Right lobe of liver (tissue), 4 donors: Measurements from ENCODE around the gene FAM124B.

Experiments used
- POLR2A ChIP-seq: fragments of 450-650 bp; IDR thresholded peaks from one replicate; pipeline ENCODE4 v1.6.1; 2017; ENCODE audit warnings: antibody characterized with exemption, mild to moderate bottlenecking
- TF ChIP-seq, protein P1 (sequence below), 4 donors: fragments of 200-600 bp in 3 of 4; fragments of 450-650 bp in 1 of 4; IDR thresholded peaks; one replicate each; pipeline versions ENCODE4 v1.5.1 to v1.8.0; 2016 to 2022; ENCODE audit warnings: antibody characterized with exemption in 4 of 4, mild to moderate bottlenecking in 2 of 4
- donor health status: DM: no; HTN: no; CAD: no.
- donor health status: DM: no; HTN: no; CAD: no.
- donor health status: DM: no; HTN: yes; CAD: no.

DNA sequence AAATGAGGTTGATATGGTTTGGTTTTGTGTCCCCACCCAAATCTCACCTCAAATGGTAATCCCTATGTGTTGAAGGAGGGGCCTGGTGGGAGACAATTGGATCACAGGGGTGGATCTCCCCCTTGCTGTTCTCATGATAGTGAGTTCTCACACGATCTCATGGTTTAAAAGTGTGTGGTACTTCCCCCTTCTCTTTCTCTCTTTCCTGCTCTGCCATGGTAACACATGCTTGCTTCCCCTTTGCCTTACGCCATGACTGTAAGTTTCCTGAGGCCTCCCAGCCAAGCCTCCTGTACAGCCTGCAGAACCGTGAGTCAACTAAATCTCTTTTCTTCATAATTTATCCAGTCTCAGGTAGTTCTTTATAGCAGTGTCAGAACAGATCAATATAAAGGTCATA, 24.7 kb upstream of the FAM124B start:
- TF ChIP-seq, protein P1, sequence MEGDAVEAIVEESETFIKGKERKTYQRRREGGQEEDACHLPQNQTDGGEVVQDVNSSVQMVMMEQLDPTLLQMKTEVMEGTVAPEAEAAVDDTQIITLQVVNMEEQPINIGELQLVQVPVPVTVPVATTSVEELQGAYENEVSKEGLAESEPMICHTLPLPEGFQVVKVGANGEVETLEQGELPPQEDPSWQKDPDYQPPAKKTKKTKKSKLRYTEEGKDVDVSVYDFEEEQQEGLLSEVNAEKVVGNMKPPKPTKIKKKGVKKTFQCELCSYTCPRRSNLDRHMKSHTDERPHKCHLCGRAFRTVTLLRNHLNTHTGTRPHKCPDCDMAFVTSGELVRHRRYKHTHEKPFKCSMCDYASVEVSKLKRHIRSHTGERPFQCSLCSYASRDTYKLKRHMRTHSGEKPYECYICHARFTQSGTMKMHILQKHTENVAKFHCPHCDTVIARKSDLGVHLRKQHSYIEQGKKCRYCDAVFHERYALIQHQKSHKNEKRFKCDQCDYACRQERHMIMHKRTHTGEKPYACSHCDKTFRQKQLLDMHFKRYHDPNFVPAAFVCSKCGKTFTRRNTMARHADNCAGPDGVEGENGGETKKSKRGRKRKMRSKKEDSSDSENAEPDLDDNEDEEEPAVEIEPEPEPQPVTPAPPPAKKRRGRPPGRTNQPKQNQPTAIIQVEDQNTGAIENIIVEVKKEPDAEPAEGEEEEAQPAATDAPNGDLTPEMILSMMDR (IDR thresholded peaks at IDR 0.05): no peak
- TF ChIP-seq POLR2A: no peak
